Right atrium auricular region (tissue), 2 donors: ENCODE data around the gene YPEL1. TPM values are rescaled to one million over a fixed set of nuclear protein-coding genes. Genes with fewer than 3 reads are reported as not detected.
"Not testable (repeated sequence)": the region's sequence is repeated elsewhere in the genome, so short reads cannot be mapped to it uniquely, and the experiment has no call there.

Source experiments
- DNase-seq: peaks from one replicate; pipeline ENCODE4 v3.0.0-alpha.2; 2019; ENCODE audit warnings: low spot score
- H3K27ac ChIP-seq, 2 donors: fragments of 200-600 bp; sonication (generic); 1 replicate in 1 of 2; 2 replicates in 1 of 2; pipeline ENCODE4 v1.5.1; 2016 to 2019
- H3K27me3 ChIP-seq, 2 donors: fragments of 200-600 bp; sonication (generic); one replicate each; pipeline versions ENCODE4 v1.5.1 to v1.6.0; 2017 to 2019
- H3K36me3 ChIP-seq: fragments of 200-600 bp; sonication (generic); one replicate; pipeline ENCODE4 v1.5.1; 2016
- H3K4me1 ChIP-seq, 2 donors: fragments of 200-600 bp; sonication (generic); one replicate each; pipeline versions ENCODE4 v1.5.1 to v1.6.0; 2017 to 2019
- H3K4me3 ChIP-seq, 2 donors: fragments of 200-600 bp; sonication (generic); 1 replicate in 1 of 2; 2 replicates in 1 of 2; pipeline ENCODE4 v1.5.1; 2017 to 2019; ENCODE audit warnings: mild to moderate bottlenecking in 1 of 2, moderate library complexity in 1 of 2
- H3K9me3 ChIP-seq, 2 donors: fragments of 200-600 bp; sonication (generic); one replicate each; pipeline ENCODE4 v1.5.1; 2019
- CTCF ChIP-seq, 2 donors: fragments of 200-600 bp; sonication (generic); IDR thresholded peaks; one replicate each; pipeline ENCODE4 v1.5.1; 2019; ENCODE audit warnings: antibody characterized with exemption in 2 of 2
- total RNA-seq, 2 donors: library from RNA; depleted of rRNA; stranded (reverse); fragments of >200 nt; gene quantifications; one replicate each; pipeline ENCODE4 v1.1.0, GENCODE V29; 2016

YPEL1 gene
- total RNA-seq, 2 donors from 2014 or later: 5.0 to 11.5 TPM

DNA sequence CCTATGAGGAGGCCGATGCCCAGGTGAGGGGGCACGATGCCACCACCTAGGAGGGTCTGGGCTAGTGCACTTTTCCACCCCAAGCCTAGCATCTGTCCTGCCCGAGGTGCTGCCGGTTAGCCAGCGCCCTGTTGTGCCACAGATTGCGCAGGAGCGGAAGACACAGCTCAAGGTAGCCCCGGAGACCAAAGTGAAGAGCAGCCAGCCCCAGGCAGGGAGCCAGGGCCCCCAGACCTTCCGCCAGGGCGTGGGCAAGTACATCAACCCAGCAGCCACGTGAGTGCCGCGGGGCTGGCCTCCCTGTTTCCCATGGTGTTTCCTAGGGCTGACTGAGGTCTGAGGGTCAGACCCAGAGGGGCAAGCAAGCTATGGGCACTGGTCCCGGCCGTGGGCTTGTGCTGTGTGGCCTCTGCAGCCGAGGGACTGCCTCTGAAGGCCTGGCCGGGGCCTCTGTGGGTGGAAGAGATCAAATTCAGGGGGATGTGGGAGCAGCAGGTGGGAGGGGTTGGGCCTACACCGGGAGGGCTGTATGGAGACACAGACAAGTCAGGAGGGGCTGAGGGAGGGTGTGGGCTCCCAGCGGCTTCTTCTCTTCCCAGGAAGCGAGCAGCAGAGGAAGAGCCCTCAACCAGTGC lies 40.7 kb downstream of the YPEL1 start:
- no peak for DNase-seq
- no peak overlapping the region for H3K27ac ChIP-seq
- peaks cover 3 to 29% of the 10 kb centered on the region in 2 donors for H3K4me1 ChIP-seq
- H3K27me3 ChIP-seq: no peaks in the 10 kb centered on the region
- H3K9me3 ChIP-seq: no peaks in the 10 kb centered on the region
- peaks cover 51% of the 10 kb centered on the region for H3K36me3 ChIP-seq
- no peak overlapping the region for H3K4me3 ChIP-seq
- no peak for TF ChIP-seq CTCF (IDR thresholded peaks at IDR 0.05)

DNA sequence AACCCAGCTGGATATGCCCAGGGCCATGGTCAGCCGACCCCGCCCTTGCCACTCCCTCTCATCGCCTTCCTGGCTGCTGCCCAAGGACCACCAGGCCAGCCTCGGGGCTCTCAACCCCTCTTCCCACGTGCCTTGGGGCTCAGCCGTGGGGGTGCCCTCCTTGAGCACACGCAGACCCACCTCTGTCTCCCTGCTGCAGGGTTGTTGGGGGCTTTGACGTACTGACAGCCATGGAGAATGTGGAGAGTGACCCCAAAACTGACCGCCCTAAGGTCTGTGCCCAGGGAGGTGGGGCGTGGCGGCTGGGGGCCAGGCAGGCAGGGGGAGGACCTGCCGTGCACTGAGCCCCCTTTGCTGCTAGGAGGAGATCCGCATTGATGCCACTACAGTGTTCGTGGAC lies 41.2 kb downstream of the YPEL1 start:
- TF ChIP-seq CTCF (IDR thresholded peaks at IDR 0.05): no peak
- Histone ChIP-seq H3K27ac (no peak overlapping the region), H3K36me3 (peaks cover 53% of the 10 kb centered on the region), H3K4me1 (peaks cover 3 to 24% of the 10 kb centered on the region in 2 donors), H3K27me3 (no peaks in the 10 kb centered on the region), H3K4me3 (no peak overlapping the region), H3K9me3 (no peaks in the 10 kb centered on the region)
- DNase-seq: no peak

GRCh38 chr22:21693999-21694341 lies 41.6 kb downstream of the YPEL1 start:
- no peaks in the 10 kb centered on the region for H3K9me3 ChIP-seq
- H3K4me3 ChIP-seq: no peak overlapping the region
- no peaks in the 10 kb centered on the region for H3K27me3 ChIP-seq
- DNase-seq: no peak
- H3K27ac ChIP-seq: no peak overlapping the region
- no peak for TF ChIP-seq CTCF (IDR thresholded peaks at IDR 0.05)
- peaks cover 3 to 20% of the 10 kb centered on the region in 2 donors for H3K4me1 ChIP-seq
- H3K36me3 ChIP-seq: peaks cover 57% of the 10 kb centered on the region

DNA sequence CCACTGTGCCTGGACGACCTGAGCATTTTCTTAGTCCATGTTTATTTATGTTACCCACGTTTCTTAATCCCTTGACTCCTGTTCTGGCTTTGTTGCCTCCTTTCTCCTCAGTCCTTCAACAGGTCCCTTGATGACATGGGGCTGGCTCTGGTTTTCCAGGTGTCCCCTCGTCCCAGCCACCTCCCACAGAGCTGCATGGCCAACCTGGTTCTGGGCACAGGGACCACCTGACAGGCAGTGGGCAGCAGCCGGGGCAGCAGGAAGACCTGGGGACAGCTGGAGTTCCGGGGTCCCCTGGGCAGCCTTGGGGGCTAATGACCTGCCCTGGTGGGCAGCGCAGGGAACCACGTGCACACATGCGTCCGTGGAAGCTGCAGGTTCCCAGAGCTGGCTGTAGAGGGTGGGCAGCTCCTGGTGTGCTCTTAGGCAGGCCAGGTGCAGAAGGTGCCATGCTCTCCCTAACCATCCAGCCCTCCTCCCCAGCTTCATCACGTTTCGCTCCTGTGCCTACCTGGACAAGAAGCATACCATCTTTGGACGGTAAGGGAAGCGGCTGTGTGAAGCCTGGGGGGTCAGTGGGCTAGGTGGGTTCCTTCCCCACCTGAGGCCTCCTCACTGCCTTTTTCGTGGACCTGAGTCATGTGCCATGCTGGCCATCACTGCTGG lies 42.1 kb downstream of the YPEL1 start:
- H3K4me1 ChIP-seq: peaks cover 0 to 15% of the 10 kb centered on the region in 2 donors
- no peak for TF ChIP-seq CTCF (IDR thresholded peaks at IDR 0.05)
- H3K27me3 ChIP-seq: no peaks in the 10 kb centered on the region
- no peak for DNase-seq
- H3K36me3 ChIP-seq: peaks cover 61% of the 10 kb centered on the region
- no peak overlapping the region for H3K27ac ChIP-seq
- no peak overlapping the region for H3K4me3 ChIP-seq
- no peaks in the 10 kb centered on the region for H3K9me3 ChIP-seq

DNA sequence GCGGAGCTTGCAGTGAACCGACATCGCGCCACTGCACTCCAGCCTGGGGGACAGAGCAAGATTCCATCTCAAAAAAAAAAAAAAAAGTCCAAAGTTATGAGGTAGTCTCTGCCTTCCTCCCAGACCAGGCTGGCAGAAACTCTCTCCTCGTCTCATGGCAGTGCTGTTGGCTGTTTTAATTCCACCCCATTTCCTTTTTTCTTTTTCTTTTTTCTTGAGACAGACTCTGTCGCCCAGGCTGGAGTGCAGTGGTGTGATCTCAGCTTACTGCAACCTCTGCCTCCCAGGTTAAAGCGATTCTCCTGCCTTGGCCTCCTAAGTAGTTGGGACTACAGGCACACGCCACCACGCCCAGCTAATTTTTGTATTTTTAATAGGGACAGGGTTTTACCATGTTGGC lies 42.7 kb downstream of the YPEL1 start:
- not testable (repeated sequence) for H3K4me3 ChIP-seq, H3K27ac ChIP-seq, DNase-seq, H3K4me1 ChIP-seq, H3K27me3 ChIP-seq, H3K9me3 ChIP-seq
- peaks cover 62% of the 10 kb centered on the region for H3K36me3 ChIP-seq

DNA sequence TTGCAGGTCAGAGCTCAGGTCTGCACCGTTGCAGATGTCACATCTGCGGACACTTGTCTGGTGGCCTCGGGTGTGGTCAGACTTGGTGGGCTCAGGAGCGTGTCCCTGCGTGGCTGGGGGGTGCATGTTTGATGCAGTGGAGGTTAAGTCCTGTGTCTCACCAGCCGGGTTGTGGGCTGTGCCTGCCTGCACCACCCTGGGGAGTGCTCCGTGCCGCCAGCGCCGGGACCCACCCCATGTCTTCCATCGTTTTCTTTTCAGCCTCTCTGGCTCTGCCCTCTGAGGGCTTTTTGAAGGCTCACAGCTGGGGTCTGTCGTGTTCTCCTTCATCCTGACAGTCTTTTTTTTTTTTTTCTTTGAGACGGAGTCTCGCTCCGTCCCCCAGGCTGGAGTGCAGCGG lies 43.8 kb downstream of the YPEL1 start:
- Histone ChIP-seq H3K36me3 (peaks cover 69% of the 10 kb centered on the region), H3K4me3 (no peak overlapping the region), H3K9me3 (no peaks in the 10 kb centered on the region), H3K27me3 (no peaks in the 10 kb centered on the region), H3K4me1 (no peaks in the 10 kb centered on the region), H3K27ac (no peak overlapping the region)
- no peak for DNase-seq
- no peak for TF ChIP-seq CTCF (IDR thresholded peaks at IDR 0.05)
